GM12872 (cell line): Measurements from ENCODE around the gene MICU1.

ENCODE experiments used
- CTCF ChIP-seq: IDR thresholded peaks from 3 replicates; pipeline ENCODE4 v1.5.1; 2011; ENCODE audit warnings: low read depth, mild to moderate bottlenecking, low read length, moderate library complexity; ENCODE audit not compliant: insufficient read depth

MICU1 gene

DNA sequence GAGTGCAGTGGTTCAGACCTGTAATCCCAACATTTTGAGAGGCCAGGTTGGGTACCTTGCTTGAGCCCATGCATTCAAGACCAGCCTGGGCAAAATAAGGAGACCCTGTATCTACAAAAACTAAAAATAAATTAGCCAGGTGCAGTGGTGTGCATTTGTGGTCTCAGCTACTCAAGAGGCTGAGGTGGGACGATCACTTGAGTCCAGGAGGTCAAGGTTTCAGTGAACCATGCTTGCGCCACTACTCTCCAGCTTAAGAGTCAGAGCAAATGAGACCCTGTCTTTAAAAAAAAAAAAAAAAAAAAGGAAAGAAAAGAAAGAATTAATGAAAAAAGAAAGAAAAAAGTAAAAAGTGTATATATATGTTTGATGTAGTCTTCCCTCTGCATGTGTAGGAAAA is 24.7 kb downstream of the MICU1 start:
- no peak for TF ChIP-seq CTCF

- no peak for TF ChIP-seq CTCF
Observed at GRCh38 chr10:72598769-72599701, 26.8 kb downstream of the MICU1 start.

DNA sequence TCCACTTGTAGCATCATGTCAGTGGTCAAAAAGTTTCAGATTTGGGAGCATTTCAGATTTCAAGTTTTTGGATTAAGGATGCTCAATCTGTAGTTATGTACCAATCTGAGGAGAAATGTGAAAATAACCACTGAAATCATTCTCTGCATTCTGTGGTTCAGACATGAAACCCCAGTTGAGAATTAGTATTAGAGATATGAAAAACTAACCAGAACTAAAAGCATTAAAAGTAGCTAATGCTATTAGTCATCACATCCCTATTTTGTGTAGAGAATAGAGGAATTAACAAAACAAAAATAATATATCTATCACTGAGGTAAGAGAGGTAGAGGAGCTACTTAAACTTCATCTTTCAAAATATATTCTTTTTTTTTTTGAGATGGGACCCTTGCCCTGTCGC is 28.0 kb downstream of the MICU1 start:
- no peak for TF ChIP-seq CTCF

GRCh38 chr10:72595436-72595835 is 30.4 kb downstream of the MICU1 start:
- no peak for TF ChIP-seq CTCF

DNA sequence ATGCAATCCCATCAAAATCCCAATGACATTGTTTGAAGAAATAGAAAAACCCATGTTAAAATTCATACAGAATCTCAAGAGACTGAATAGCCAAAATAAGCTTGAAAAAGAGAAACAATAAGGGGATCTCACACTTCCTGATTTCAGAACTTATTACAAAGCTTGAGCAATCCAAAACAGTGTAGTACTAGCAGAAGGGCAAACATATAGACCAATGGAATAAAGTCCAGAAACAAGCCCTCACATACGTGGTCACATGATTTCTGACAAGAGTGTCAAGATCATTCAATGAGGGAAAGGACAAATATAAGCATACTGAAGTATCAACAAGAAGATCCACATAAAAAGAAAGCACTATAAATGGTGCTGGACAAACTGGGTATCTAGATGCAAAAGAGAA is 31.9 kb downstream of the MICU1 start:
- TF ChIP-seq CTCF = no peak

- TF ChIP-seq CTCF = no peak
Observed at GRCh38 chr10:72588266-72588665, 37.6 kb downstream of the MICU1 start.

GRCh38 chr10:72587568-72587967 is 38.3 kb downstream of the MICU1 start:
- TF ChIP-seq CTCF = no peak
